Activated CD4-positive, alpha-beta T cell treated with anti-CD3 and anti-CD28 coated beads, Interleukin-2, amount 50 U/mL, for 1 hour (primary cell): ENCODE measurements around the gene NISCH.

Experiments
- DNase-seq: peaks from one replicate; pipeline ENCODE4 v3.0.0-alpha.2; 2020

NISCH gene

GRCh38 chr3:52528586-52529375 is 73.4 kb downstream of the NISCH start:
- DNase-seq, result no peak

GRCh38 chr3:52529376-52530333 is 74.3 kb downstream of the NISCH start:
- DNase-seq, result no peak

DNA sequence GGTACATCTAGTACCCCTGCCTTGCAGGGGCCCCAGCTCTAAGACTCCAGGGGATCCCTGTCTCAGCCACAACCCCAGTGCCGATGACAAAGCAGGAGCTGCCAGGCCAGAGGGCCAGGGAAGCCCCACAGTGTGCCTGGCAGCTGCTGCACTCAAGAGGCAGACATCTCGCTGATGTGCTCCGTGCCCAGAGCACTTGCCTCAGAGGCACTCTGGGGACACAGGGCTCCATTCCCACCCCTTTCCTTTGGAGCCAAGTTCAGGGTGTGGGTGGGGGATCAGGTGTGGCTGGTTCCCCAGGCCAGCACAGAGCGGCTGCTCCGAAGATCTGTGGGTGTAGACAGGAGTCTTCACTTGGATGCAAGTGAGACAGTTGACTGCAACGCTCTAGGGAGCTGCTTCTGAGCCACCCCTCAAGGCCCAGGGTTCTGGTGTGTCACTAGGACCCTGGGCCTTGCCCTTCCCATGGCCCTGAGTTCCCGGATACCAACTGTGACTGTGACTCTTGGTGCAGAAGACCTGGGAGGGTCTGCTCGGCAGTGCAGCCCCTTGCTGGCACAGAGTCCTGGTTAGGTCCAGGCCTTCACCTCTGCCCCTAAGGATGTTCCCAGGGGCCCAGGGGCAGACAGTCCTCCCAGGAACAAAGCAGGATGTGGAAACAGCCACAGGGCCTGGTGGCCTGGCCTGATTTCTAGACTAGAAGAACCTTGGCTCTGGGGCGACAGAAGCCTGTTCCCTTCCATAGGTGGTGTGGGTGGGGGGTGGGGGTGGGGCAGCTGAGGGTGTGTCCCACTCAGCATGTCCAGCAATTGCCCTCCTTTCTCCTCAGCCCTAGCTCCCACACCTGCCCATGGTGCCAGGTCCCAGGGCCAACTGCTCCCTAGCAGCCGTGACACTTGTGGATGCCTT is 75.8 kb downstream of the NISCH start:
- no peak for DNase-seq

DNA sequence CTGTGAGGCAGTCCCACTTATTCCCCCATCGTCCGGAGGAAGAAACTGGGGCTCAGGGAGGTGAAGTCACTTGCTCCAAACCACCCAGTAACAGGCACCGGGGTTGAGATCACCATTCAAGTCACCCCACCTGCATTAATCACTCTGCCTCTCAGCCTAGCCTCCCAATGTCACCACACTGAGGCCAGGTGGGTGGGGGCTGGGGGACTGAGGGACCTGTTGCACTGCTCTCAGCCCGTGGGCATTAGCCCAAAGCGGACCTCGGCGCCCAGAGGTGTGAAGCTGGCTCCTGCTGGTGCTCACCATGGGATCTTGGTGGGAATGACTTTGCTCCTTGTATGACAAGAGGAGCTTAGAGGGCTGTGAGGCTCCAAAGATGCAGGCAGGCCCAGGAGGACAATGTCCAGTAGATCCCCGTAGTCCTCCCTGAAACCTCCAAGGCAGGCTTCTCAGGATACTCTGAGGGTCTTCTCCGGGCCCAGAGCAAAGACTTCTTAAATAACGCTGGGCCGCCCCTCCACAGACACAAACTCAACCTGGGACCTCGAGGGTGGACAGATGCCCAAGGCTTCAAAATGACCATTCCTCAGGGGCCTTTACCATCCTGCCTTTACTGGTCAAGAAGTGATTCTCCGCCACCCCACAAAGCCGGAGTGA is 76.6 kb downstream of the NISCH start:
- DNase-seq, result no peak

- no peak for DNase-seq
Observed at GRCh38 chr3:52532517-52532837, 77.1 kb downstream of the NISCH start.

DNA sequence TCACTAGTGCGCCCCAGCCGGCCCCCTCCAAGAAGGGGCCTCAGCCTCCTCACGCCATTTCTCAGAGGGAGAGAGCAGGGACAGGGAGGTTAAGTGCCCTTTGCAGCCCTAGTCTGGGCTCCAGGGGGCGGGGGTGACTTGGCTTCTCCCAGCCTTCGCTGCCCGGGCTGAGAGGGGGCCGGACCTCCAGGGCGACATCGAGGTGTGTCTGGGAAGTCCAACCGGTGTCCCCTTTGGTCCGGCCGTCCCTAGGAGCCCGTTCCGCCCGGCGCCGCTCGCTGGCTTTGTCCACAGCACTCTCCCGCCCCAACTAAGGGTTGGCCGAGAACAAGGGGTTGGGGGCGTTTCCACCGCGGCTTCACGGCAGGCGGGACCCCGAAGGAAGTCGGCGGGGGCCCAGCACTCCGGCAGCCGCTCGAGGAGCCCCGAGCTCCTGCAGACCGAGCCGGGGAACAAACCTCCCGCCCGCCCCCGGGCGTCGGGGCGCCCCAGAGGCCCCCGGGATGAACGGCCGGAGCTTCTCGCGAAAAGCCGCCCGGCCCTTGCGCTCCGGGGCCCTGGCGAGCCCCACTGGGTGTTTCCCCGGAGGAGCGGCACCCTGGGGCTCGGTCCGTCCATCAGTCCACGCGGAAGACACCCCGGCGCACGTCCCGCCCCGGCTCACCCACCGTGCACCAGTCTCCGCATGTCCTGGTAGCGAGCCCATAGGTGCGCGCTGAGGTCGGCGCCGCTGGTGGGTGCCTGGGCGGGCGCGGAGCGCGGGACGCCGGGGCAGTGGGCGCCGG is 77.6 kb downstream of the NISCH start:
- DNase-seq, result peak; percentile 24

DNA sequence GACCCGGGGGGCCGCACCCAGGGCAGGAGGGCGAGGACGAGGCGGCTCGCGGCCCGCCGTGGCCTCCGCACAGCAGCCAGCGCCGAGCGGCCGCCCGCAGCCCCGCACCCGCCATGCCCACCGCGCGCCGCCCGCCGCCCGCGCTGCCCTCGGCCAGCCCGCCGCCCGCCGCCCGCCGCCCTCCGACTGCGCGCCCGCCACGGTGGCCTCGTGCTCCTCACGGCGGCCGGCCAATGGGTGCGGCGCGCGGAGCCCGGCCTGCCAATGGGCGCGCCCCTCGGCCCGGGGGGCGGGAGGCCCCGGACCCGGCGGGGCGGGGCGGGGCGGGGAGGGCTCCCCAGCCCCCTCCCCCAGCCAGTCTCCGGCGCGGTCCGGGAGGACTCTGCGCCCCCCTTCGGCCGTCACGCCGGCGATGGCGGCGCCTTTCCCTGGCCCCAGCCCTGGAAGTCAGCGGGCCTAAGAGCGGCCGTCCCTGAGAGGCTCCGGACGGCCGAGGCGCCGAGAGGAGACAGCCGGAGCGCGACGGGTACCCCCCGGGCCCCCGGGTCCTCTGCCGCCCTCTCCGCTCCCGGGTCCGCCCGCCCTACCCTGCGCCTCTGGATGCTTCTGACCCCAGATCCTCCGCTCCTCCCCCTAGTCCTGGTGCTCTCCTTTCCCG is 78.3 kb downstream of the NISCH start, which contains the start of gene NT5DC2:
Gene NT5DC2 (minus strand): TSS at position 235 of the 658 bp plus-strand sequence. CDS start 120 bp downstream, at position 115.
- peak; percentile 41 for DNase-seq

- no peak for DNase-seq
Observed at GRCh38 chr3:52534281-52535183, 79.1 kb downstream of the NISCH start.

DNA sequence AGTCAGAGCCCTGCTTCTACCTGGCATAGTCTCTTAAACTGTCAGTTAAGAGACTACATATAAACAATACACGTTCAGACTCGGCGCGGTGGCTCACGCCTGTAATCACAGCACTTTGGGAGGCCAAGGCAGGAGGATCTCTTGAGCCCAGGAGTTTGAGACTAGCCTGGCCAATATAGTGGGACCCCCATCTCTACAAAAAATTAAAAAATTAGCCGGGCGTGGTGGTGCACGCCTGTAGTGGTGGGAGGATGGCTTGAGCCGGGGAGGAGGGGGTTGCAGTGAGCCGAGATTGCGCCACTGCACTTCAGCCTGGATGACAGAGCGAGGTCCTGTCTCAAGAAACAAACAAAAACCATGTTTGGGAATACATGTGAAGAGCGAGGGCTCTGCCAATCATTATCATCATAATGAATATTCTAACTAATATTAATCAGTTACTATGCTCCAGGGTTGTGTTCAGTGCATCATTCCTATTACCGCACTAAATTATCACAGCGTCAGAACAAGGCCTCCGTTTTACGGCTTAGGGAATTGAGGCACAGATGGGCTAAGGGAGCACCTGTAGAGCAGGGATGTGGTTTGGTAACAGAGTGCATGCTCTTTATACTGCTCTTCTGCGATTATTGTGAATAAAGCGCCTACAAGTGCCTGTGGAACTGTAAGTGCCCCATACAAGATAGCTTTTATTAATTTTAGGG is 80.2 kb downstream of the NISCH start:
- DNase-seq, result no peak

GRCh38 chr3:52536112-52536368 is 80.6 kb downstream of the NISCH start:
- no peak for DNase-seq

- DNase-seq, result peak; percentile 96
Observed at GRCh38 chr3:52536369-52537164, 81.2 kb downstream of the NISCH start, which contains the start of gene UQCC5. Gene UQCC5 (plus strand): TSS chr3:52536605. CDS start chr3:52536756, 151 bp downstream.

DNA sequence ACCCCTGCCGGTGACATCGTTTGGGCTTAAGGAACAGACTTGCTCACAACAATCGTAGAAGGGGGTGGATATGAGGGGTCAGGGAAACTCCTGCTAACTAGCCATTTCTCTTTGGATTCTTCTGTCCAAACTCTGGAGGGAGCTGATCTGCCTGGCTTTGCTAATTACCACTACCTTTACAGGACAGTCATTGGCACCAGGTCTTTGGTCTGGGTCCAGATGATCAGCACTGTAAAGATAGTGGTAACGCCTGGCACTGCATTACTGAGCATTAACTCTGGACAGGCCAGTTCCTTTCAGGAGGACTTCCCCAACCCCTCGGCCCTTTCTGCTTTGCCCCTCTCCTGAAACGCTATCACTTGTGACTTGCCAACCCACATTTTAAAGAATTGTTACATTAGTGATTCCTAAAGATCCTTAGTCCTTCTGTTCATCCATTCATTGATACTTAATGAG is 81.8 kb downstream of the NISCH start:
- no peak for DNase-seq

GRCh38 chr3:52537726-52538421 is 82.5 kb downstream of the NISCH start:
- DNase-seq, result no peak

DNA sequence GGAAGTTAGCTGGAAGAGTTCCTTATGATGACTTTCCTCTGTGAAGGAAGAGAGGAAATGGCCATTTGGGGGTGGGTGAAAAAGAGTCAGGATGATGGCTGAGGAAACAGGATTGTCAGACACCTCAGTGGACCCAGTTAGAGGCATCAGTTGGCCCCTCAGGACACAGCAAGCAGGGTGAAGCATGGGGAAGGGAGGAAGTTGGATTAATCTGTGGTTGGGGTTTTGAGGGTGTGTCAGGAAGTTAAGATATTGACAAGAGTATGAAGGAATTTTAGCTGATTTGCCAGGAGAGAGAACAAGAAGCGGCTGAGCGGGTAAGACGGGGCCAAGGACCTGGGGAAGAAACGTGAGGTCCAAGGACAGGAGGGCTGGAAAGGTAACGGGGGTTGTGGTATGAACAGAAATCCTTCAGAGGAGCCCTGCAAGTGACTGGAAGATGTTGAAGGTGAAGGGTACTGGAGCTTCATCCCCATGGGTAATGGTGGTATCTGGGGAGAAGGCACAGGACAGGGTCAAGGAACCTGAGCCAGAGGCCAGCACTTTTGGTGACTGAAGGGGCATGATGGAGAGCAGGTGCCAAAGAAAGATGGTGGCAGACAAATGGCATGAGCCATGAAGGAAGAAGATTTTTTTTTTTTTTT is 83.7 kb downstream of the NISCH start:
- DNase-seq, result no peak

DNA sequence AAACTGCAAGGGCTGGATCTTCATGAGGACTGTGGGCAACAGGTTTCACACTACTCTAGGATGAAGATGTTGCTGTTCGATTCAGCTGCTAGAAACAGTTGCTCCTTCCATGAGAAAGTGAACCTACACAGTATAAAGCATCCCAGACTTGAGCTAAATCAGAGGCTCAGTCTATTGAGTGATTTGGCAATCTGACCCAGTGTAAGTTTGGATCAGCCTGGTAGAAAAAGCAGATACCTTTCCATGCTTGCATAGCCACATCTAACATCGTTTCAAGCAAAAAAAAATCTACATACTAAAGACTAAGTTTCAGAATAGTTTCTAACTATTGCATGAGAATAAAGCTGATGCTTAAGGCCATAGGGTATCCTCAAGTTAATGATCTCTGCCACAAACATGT is 85.6 kb downstream of the NISCH start:
- DNase-seq, result no peak
